ENCODE results near the gene SLC39A8.

- TF ChIP-seq POLR2A (IDR thresholded peaks at IDR 0.05; ENCODE audit: low read depth, low read length) (no peak), POLR2AphosphoS5 (IDR thresholded peaks at IDR 0.05; ENCODE audit: low read depth, low read length) (no peak)
Observed at GRCh38 chr4:102388611-102389010, 43.3 kb upstream of the SLC39A8 start.
